Right ventricle myocardium superior (tissue), 1 donor: ENCODE measurements around the gene EVA1C. TPM values are rescaled to one million over a fixed set of nuclear protein-coding genes. Genes with fewer than 3 reads are reported as not detected.
"Not testable (repeated sequence)": the region's sequence is repeated elsewhere in the genome, so short reads cannot be mapped to it uniquely, and the experiment has no call there.

Experiments used
- ATAC-seq: fragments of 200-7000 bp; cut with Tn5 transposase; one replicate; pipeline ENCODE4 v1.9.1; 2020; ENCODE audit warnings: mild to moderate bottlenecking; ENCODE audit not compliant: poor library complexity
- DNase-seq: peaks from one replicate; pipeline ENCODE4 v3.0.0-alpha.2; 2020
- intact Hi-C: fragments of 100-400 bp; cut with DNase I; formaldehyde crosslinking; loops from one replicate; pipeline ENCODE4 v1.11.2; 2022
- total RNA-seq: library from RNA; stranded (reverse); fragmentation: NEBNext Ultra II Directional; extraction: Animal tissue kit (Norgen Biotek cat#: 25700); gene quantifications from one replicate; pipeline ENCODE4 v1.2.1, GENCODE V29; 2021
- donor health status: DM: no; HTN: yes; CAD: no; lungs with severe emphysema.

The EVA1C gene
- total RNA-seq, 1 donor from 2014 or later = 12.9 TPM

GRCh38 chr21:32450881-32451701 lies 38.6 kb downstream of the EVA1C start:
- DNase-seq (peak; percentile 82), ATAC-seq (peak; percentile 73)
- intact Hi-C loops = not testable (repeated sequence)

- DNase-seq, ATAC-seq, intact Hi-C loops: not testable (repeated sequence)
Measured at GRCh38 chr21:32452191-32452590, 39.7 kb downstream of the EVA1C start.

- intact Hi-C loops = no loop called here
- DNase-seq (no peak), ATAC-seq (no peak)
Measured at GRCh38 chr21:32452641-32453040, 40.1 kb downstream of the EVA1C start.

- ATAC-seq (no peak), DNase-seq (no peak)
- intact Hi-C loops = no loop called here
Measured at GRCh38 chr21:32455548-32455947, 43.0 kb downstream of the EVA1C start.

- intact Hi-C loops = no loop called here
- ATAC-seq = peak; percentile 63
- no peak for DNase-seq
Measured at GRCh38 chr21:32456497-32456918, 44.0 kb downstream of the EVA1C start.

- peak; percentile 58 for DNase-seq
- intact Hi-C loops = no loop called here
- ATAC-seq = peak; percentile 46
Measured at GRCh38 chr21:32457360-32457840, 44.9 kb downstream of the EVA1C start.

GRCh38 chr21:32457962-32458361 lies 45.5 kb downstream of the EVA1C start:
- DNase-seq (no peak), ATAC-seq (no peak)
- intact Hi-C loops = no loop called here

- DNase-seq (no peak), ATAC-seq (no peak)
- intact Hi-C loops = no loop called here
Measured at GRCh38 chr21:32459972-32460371, 47.5 kb downstream of the EVA1C start.

- ATAC-seq = no peak
- intact Hi-C loops = no loop called here
- DNase-seq = no peak
Measured at GRCh38 chr21:32461503-32461902, 49.0 kb downstream of the EVA1C start.

GRCh38 chr21:32462564-32462963 lies 50.1 kb downstream of the EVA1C start:
- DNase-seq, intact Hi-C loops, ATAC-seq: not testable (repeated sequence)

GRCh38 chr21:32463367-32463766 lies 50.9 kb downstream of the EVA1C start:
- intact Hi-C loops = no loop called here
- DNase-seq (no peak), ATAC-seq (no peak)

GRCh38 chr21:32463889-32464300 lies 51.4 kb downstream of the EVA1C start:
- no peak for ATAC-seq
- DNase-seq = no peak
- intact Hi-C loops = no loop called here

GRCh38 chr21:32467291-32467690 lies 54.8 kb downstream of the EVA1C start:
- no peak for ATAC-seq
- no peak for DNase-seq

GRCh38 chr21:32468681-32469111 lies 56.2 kb downstream of the EVA1C start:
- intact Hi-C loops = no loop called here
- no peak for ATAC-seq
- DNase-seq = no peak

More at GRCh38 chr21:32467291-32467690, 54.8 kb downstream of the EVA1C start:
- intact Hi-C loops = no loop called here

GRCh38 chr21:32469628-32470027 lies 57.1 kb downstream of the EVA1C start:
- no peak for DNase-seq
- intact Hi-C loops = no loop called here
- no peak for ATAC-seq

GRCh38 chr21:32470206-32470605 lies 57.7 kb downstream of the EVA1C start:
- ATAC-seq = no peak
- DNase-seq = no peak
- intact Hi-C loops = no loop called here

GRCh38 chr21:32472890-32473765 lies 60.6 kb downstream of the EVA1C start:
- DNase-seq (no peak), ATAC-seq (peak; percentile 16)
- intact Hi-C loops = no loop called here

- no peak for ATAC-seq
- intact Hi-C loops = no loop called here
- DNase-seq = no peak
Measured at GRCh38 chr21:32474179-32475059, 61.9 kb downstream of the EVA1C start.
